ENCODE results near the gene NDFIP1. TPM values are rescaled to one million over a fixed set of nuclear protein-coding genes. Genes with fewer than 3 reads are reported as not detected.

The NDFIP1 gene
- total RNA-seq, 1 experiment from 2014 or later, result 40.7 TPM

DNA sequence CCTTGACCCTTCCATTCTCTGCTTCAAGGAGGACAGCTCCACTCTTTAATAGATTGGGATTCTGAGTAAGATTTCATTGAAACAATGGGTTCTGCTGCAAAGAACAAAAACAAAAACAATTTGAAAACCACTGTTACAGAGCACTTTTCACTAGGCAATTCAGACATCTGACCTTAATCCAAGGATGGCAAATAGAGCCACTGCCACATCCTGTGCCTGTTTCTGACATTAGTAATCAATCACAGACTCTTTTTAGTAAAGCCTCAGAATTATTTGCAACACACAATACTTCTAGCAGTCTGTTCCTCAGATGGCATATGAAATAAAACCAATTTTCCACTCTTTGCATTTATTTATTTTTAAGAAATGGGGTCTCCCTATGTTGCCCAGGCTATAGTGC, 37.8 kb upstream of the NDFIP1 start:
- no TSS peak for BruUV-seq (replicated peaks)
- Histone ChIP-seq H4K20me1 (ENCODE audit: insufficient read depth) (no peaks in the 10 kb centered on the region), H3K36me3 (ENCODE audit: low read depth) (no peaks in the 10 kb centered on the region), H3K9me2 (ENCODE audit: insufficient read depth) (no peaks in the 10 kb centered on the region), H3K27ac (no peak overlapping the region), H3K4me2 (no peak overlapping the region), H3K27me3 (ENCODE audit: insufficient read depth, low read depth) (no peaks in the 10 kb centered on the region), H2AFZ (no peak overlapping the region), H3K4me3 (no peak overlapping the region), H3F3A (ENCODE audit: insufficient read depth, low read depth) (peaks cover 7% of the 10 kb centered on the region; the same call in 1 of the 2 replicates), H3K79me2 (ENCODE audit: low read depth) (no peaks in the 10 kb centered on the region), H3K9me3 (ENCODE audit: insufficient read depth, low read depth) (no peaks in the 10 kb centered on the region), H3K4me1 (replicated peaks; ENCODE audit: insufficient read depth) (no peaks in the 10 kb centered on the region)
- no peak for DNase-seq
- no peak for TF ChIP-seq EZH2 (IDR thresholded peaks at IDR 0.05; ENCODE audit: low read depth)
- TF ChIP-seq, protein P1, sequence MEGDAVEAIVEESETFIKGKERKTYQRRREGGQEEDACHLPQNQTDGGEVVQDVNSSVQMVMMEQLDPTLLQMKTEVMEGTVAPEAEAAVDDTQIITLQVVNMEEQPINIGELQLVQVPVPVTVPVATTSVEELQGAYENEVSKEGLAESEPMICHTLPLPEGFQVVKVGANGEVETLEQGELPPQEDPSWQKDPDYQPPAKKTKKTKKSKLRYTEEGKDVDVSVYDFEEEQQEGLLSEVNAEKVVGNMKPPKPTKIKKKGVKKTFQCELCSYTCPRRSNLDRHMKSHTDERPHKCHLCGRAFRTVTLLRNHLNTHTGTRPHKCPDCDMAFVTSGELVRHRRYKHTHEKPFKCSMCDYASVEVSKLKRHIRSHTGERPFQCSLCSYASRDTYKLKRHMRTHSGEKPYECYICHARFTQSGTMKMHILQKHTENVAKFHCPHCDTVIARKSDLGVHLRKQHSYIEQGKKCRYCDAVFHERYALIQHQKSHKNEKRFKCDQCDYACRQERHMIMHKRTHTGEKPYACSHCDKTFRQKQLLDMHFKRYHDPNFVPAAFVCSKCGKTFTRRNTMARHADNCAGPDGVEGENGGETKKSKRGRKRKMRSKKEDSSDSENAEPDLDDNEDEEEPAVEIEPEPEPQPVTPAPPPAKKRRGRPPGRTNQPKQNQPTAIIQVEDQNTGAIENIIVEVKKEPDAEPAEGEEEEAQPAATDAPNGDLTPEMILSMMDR (conservative IDR thresholded peaks at IDR 0.05), result no peak
- intact Hi-C loops (cut with micrococcal nuclease; ENCODE audit: unreplicated experiment), result no loop called here
- ChIA-PET CTCF (no interaction called here), POLR2A (ENCODE audit: unreplicated experiment) (no interaction called here)

DNA sequence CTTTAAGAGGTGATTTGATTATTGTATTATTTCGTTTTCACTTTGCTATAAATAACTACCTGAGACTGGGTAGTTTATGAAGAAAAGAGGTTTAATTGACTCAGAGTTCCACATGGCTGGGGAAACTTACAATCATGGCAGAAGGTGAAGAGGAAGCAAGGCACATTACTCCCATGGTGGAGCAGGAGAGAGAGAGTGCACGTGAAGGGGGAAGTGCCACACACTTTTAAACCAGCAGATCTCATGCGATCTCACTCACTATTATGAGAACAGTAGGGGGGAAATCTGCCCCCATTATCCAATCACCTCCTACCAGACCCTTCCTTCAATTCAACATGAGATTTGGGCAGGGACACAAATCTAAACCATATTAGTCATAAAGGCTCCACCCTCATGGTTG, 36.1 kb upstream of the NDFIP1 start:
- BruUV-seq (replicated peaks), result no TSS peak
- no peaks in the 10 kb centered on the region for H3K79me2 ChIP-seq (ENCODE audit: low read depth)
- no peak overlapping the region for H3K4me2 ChIP-seq
- no peaks in the 10 kb centered on the region for H3K4me1 ChIP-seq (replicated peaks; ENCODE audit: insufficient read depth)
- H2AFZ ChIP-seq, result no peak overlapping the region
- H3F3A ChIP-seq (ENCODE audit: insufficient read depth, low read depth), result peaks cover 7% of the 10 kb centered on the region; the same call in 1 of the 2 replicates
- ChIA-PET CTCF (no interaction called here), POLR2A (ENCODE audit: unreplicated experiment) (interaction anchor here (0.7 kb wide), 1 partner anchor 163 kb away, joined by 3 read pairs; no protein-coding TSS in a partner anchor)
- H3K36me3 ChIP-seq (ENCODE audit: low read depth), result no peaks in the 10 kb centered on the region
- no peak for DNase-seq
- H3K9me2 ChIP-seq (ENCODE audit: insufficient read depth), result no peaks in the 10 kb centered on the region
- no peak for TF ChIP-seq EZH2 (IDR thresholded peaks at IDR 0.05; ENCODE audit: low read depth)
- TF ChIP-seq, protein P1 (conservative IDR thresholded peaks at IDR 0.05), result no peak
- H3K27me3 ChIP-seq (ENCODE audit: insufficient read depth, low read depth), result no peaks in the 10 kb centered on the region
- intact Hi-C loops (cut with micrococcal nuclease; ENCODE audit: unreplicated experiment), result no loop called here
- H3K9me3 ChIP-seq (ENCODE audit: insufficient read depth, low read depth), result no peaks in the 10 kb centered on the region
- H3K4me3 ChIP-seq, result no peak overlapping the region
- H3K27ac ChIP-seq, result no peak overlapping the region
- no peaks in the 10 kb centered on the region for H4K20me1 ChIP-seq (ENCODE audit: insufficient read depth)

DNA sequence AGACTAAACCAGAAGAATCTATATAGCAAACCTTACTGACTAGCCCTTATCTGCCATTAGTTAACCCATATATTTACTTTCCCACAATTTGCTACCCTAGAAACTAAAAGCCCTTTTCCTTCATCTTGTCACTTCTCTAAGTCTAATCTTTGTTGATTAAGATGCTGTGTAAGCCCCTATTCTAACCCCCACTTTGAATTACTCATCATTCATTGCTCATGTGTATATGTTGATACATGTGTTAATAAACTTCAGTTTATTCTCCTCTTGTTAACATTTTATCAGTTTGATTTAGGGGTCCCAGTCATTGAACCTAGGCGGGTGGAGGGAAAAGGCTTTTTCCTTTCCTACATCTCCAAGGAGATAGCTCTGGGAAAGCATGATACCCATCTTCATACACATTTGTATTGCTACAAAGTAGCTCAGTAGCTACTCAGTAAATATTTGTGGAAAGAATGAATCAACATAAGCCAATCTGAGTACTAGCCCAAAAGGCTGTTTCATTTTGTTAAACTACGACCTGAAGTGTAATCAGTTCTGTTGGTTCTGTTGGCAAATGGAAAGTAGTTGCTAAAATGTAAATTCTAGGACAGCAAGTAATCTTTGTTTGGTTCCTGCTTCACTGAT, 35.1 kb upstream of the NDFIP1 start:
- intact Hi-C loops (cut with micrococcal nuclease; ENCODE audit: unreplicated experiment), result no loop called here
- Histone ChIP-seq H4K20me1 (ENCODE audit: insufficient read depth) (no peaks in the 10 kb centered on the region), H3K9me2 (ENCODE audit: insufficient read depth) (no peaks in the 10 kb centered on the region), H3F3A (ENCODE audit: insufficient read depth, low read depth) (peaks cover 7% of the 10 kb centered on the region; the same call in 1 of the 2 replicates), H3K27ac (no peak overlapping the region), H3K79me2 (ENCODE audit: low read depth) (no peaks in the 10 kb centered on the region), H3K36me3 (ENCODE audit: low read depth) (no peaks in the 10 kb centered on the region), H3K27me3 (ENCODE audit: insufficient read depth, low read depth) (no peaks in the 10 kb centered on the region), H3K4me1 (replicated peaks; ENCODE audit: insufficient read depth) (no peaks in the 10 kb centered on the region), H2AFZ (no peak overlapping the region), H3K4me3 (no peak overlapping the region), H3K4me2 (no peak overlapping the region), H3K9me3 (ENCODE audit: insufficient read depth, low read depth) (no peaks in the 10 kb centered on the region)
- TF ChIP-seq, protein P1 (conservative IDR thresholded peaks at IDR 0.05), result no peak
- no peak for TF ChIP-seq EZH2 (IDR thresholded peaks at IDR 0.05; ENCODE audit: low read depth)
- BruUV-seq (replicated peaks), result no TSS peak
- DNase-seq, result no peak
- CTCF ChIA-PET, result no interaction called here
- POLR2A ChIA-PET (ENCODE audit: unreplicated experiment), result interaction anchor here (0.7 kb wide), 1 partner anchor 164 kb away, joined by 3 read pairs; no protein-coding TSS in a partner anchor
